ENCODE results near the gene HBA1. TPM values are rescaled to one million over a fixed set of nuclear protein-coding genes. Genes with fewer than 3 reads are reported as not detected.

The HBA1 gene
- total RNA-seq, 4 donors from 2014 or later = not detected

- DNase-seq = no peak
- Histone ChIP-seq H3K27ac (no peak overlapping the region), H3K9me3 (no peaks in the 10 kb centered on the region), H3K27me3 (no peaks in the 10 kb centered on the region), H3K36me3 (peaks cover 0 to 93% (median 0%) of the 10 kb centered on the region in 3 donors), H3K4me3 (no peak overlapping the region), H3K4me1 (no peaks in the 10 kb centered on the region)
- TF ChIP-seq POLR2A (IDR thresholded peaks at IDR 0.05) (no peak), CTCF (IDR thresholded peaks at IDR 0.05) (no peak)
Measured at GRCh38 chr16:220021-220420, 43.5 kb downstream of the HBA1 start.

Small RNA genes lying within 50 kb of the gene (small RNA-seq; reads per million reads assigned to genes)
- 0 reads per million in 2 donors for gene RF00019

Other genes starting within 250 kb of the HBA1 start
- 1 to 10 TPM; 2.5 to 6.3 (median 3.3) TPM for gene POLR3K, start 123.1 kb upstream of the HBA1 start, total RNA-seq
- 10 to 100 TPM in 3 of 4 donors, 1 to 10 TPM in 1; 8.7 to 17.6 (median 14.4) TPM for gene SNRNP25, start 122.9 kb upstream of the HBA1 start, total RNA-seq
- 10 to 100 TPM; 19.4 to 58.6 (median 41.1) TPM for gene RHBDF1, start 104.0 kb upstream of the HBA1 start, total RNA-seq
- gene MPG, start 98.5 kb upstream of the HBA1 start, total RNA-seq = 10 to 100 TPM; 21.5 to 63.4 (median 44.7) TPM
- gene NPRL3, start 38.0 kb upstream of the HBA1 start, total RNA-seq = 10 to 100 TPM; 13.8 to 47.9 (median 28.3) TPM
- gene HBZ, start 24.0 kb upstream of the HBA1 start, total RNA-seq = not detected
- not detected for gene HBM, start 10.7 kb upstream of the HBA1 start, total RNA-seq
- gene HBA2, start 3.8 kb upstream of the HBA1 start, total RNA-seq = 1 to 10 TPM in 1 of 4 donors, not detected in 3; 9.1 TPM
- not detected for gene HBQ1, start 3.8 kb downstream of the HBA1 start, total RNA-seq
- 100 to 1,000 TPM in 3 of 4 donors, 10 to 100 TPM in 1; 87.6 to 440 (median 156) TPM for gene LUC7L, start 52.8 kb downstream of the HBA1 start, total RNA-seq
- 100 to 1,000 TPM; 108 to 223 (median 166) TPM for gene FAM234A, start 58.1 kb downstream of the HBA1 start, total RNA-seq
- 10 to 100 TPM in 3 of 4 donors, 1 to 10 TPM in 1; 6.1 to 16.5 (median 11.4) TPM for gene RGS11, start 99.3 kb downstream of the HBA1 start, total RNA-seq
- gene ARHGDIG, start 103.9 kb downstream of the HBA1 start, total RNA-seq = 100 to 1,000 TPM in 1 of 4 donors, 10 to 100 TPM in 1, 1 to 10 TPM in 1, not detected in 1; 3.7 to 112 (median 67.5) TPM
- gene PDIA2, start 106.5 kb downstream of the HBA1 start, total RNA-seq = 10 to 100 TPM in 2 of 4 donors, 1 to 10 TPM in 2; 1.7 to 29.2 (median 11.1) TPM
- 10 to 100 TPM; 31.4 to 47.2 (median 37.3) TPM for gene AXIN1, start 176.0 kb downstream of the HBA1 start, total RNA-seq
- 10 to 100 TPM; 58.3 to 73.4 (median 61.3) TPM for gene MRPL28, start 193.9 kb downstream of the HBA1 start, total RNA-seq
- 100 to 1,000 TPM; 130 to 211 (median 166) TPM for gene PGAP6, start 205.3 kb downstream of the HBA1 start, total RNA-seq
- gene NME4, start 220.5 kb downstream of the HBA1 start, total RNA-seq = 10 to 100 TPM in 3 of 4 donors, 1 to 10 TPM in 1; 9.6 to 65.2 (median 29.5) TPM
- 100 to 1,000 TPM in 2 of 4 donors, 10 to 100 TPM in 2; 32.2 to 154 (median 105) TPM for gene DECR2, start 225.2 kb downstream of the HBA1 start, total RNA-seq
- gene RAB11FIP3, start 249.0 kb downstream of the HBA1 start, total RNA-seq = 100 to 1,000 TPM in 2 of 4 donors, 10 to 100 TPM in 2; 55.5 to 136 (median 106) TPM

All from Peyer's patch (tissue), 4 donors.